HepG2 (cell line): ENCODE data around the gene PKN2. TPM values are rescaled to one million over a fixed set of nuclear protein-coding genes. Genes with fewer than 3 reads are reported as not detected.

Experiments
- CEBPZ ChIP-seq: IDR thresholded peaks from 2 replicates; pipeline ENCODE4 v1.6.1; 2012; ENCODE audit warnings: low read length, improper control_type of control experiment
- DZIP1 ChIP-seq: sonication (generic); formaldehyde crosslinking; IDR thresholded peaks from 2 replicates; pipeline ENCODE4 v1.5.0; 2020; ENCODE audit warnings: mild to moderate bottlenecking, missing genetic modification reagents
- E2F1 ChIP-seq: sonication (generic); formaldehyde crosslinking; IDR thresholded peaks from 2 replicates; pipeline ENCODE4 v1.5.0; 2020; ENCODE audit warnings: missing genetic modification reagents
- FOXJ3 ChIP-seq: sonication (generic); formaldehyde crosslinking; IDR thresholded peaks from 2 replicates; pipeline ENCODE4 v1.4.0; 2020; ENCODE audit warnings: missing genetic modification reagents, mild to moderate bottlenecking, borderline replicate concordance
- PAWR ChIP-seq: sonication (generic); formaldehyde crosslinking; IDR thresholded peaks from 2 replicates; pipeline ENCODE4 v1.4.0; 2020; ENCODE audit warnings: missing genetic modification reagents, mild to moderate bottlenecking, borderline replicate concordance
- PAX8 ChIP-seq: sonication (generic); formaldehyde crosslinking; IDR thresholded peaks from 2 replicates; pipeline ENCODE4 v1.8.0; 2022; ENCODE audit warnings: mild to moderate bottlenecking, missing genetic modification reagents, borderline replicate concordance
- SMC3 ChIP-seq: IDR thresholded peaks from 2 replicates; pipeline ENCODE4 v1.6.1; 2011; ENCODE audit warnings: low read length, improper control_type of control experiment
- TEAD3 ChIP-seq: optimal IDR thresholded peaks from 2 replicates; pipeline ENCODE3; 2016; ENCODE audit warnings: borderline replicate concordance
- TRIM24 ChIP-seq: sonication (generic); formaldehyde crosslinking; IDR thresholded peaks from 2 replicates; pipeline ENCODE4 v1.8.0; 2022; ENCODE audit warnings: mild to moderate bottlenecking, missing genetic modification reagents
- ZBTB21 ChIP-seq: sonication (generic); formaldehyde crosslinking; IDR thresholded peaks from 2 replicates; pipeline ENCODE4 v1.4.0; 2020; ENCODE audit warnings: missing genetic modification reagents
- ZFP36 ChIP-seq: fragments of 150-350 bp; IDR thresholded peaks from 2 replicates; pipeline ENCODE4 v1.6.1; 2018; ENCODE audit warnings: borderline replicate concordance, low read length, low read depth; ENCODE audit not compliant: partially characterized antibody
- ZFP36L2 ChIP-seq: sonication (generic); formaldehyde crosslinking; IDR thresholded peaks from 2 replicates; pipeline ENCODE4 v1.4.0; 2020; ENCODE audit warnings: missing genetic modification reagents
- ZKSCAN8 ChIP-seq: IDR thresholded peaks from 2 replicates; pipeline ENCODE4 v1.6.1; 2016; ENCODE audit warnings: borderline replicate concordance, missing genetic modification reagents, missing compliant biosample characterization
- ZNF317 ChIP-seq: sonication (generic); formaldehyde crosslinking; IDR thresholded peaks from 2 replicates; pipeline ENCODE4 v1.5.0; 2020; ENCODE audit warnings: mild to moderate bottlenecking, missing genetic modification reagents
- ZNF543 ChIP-seq: sonication (generic); formaldehyde crosslinking; IDR thresholded peaks from 2 replicates; pipeline ENCODE4 v1.4.0; 2020; ENCODE audit warnings: mild to moderate bottlenecking, missing genetic modification reagents
- ZNF678 ChIP-seq: sonication (generic); formaldehyde crosslinking; IDR thresholded peaks from 2 replicates; pipeline ENCODE4 v1.4.0; 2020; ENCODE audit warnings: mild to moderate bottlenecking, missing genetic modification reagents
- ZNF710 ChIP-seq: sonication (generic); formaldehyde crosslinking; IDR thresholded peaks from 2 replicates; pipeline ENCODE4 v1.5.0; 2020; ENCODE audit warnings: mild to moderate bottlenecking, missing genetic modification reagents, borderline replicate concordance
- ZNF780A ChIP-seq: sonication (generic); formaldehyde crosslinking; IDR thresholded peaks from 2 replicates; pipeline ENCODE4 v1.8.0; 2022; ENCODE audit warnings: mild to moderate bottlenecking, missing genetic modification reagents, moderate library complexity
- polyA plus RNA-seq, 8 experiments: library from polyadenylated mRNA; depleted of rRNA in 3 of 8; stranded (reverse) in 7 of 8; unstranded in 1 of 8; fragments of >200 nt; fragmentation: Illumina TruSeq in 4 of 8; extraction: Trizol in 4 of 8; gene quantifications; 2 replicates each; pipeline versions ENCODE4 v1.2.1 to v1.2.3, GENCODE V29; 2011 to 2016; ENCODE audit warnings: low read depth in 4 of 8, missing spikeins in 1 of 8, mixed read lengths in 1 of 8; ENCODE audit not compliant: insufficient read depth in 1 of 8
- total RNA-seq, 5 experiments: library from RNA; depleted of rRNA; stranded (reverse); fragments of >200 nt; fragmentation: Illumina TruSeq; extraction: Trizol; gene quantifications; 2 replicates each; pipeline ENCODE4 v1.2.3, GENCODE V29; 2016; ENCODE audit warnings: low read depth in 1 of 5

Gene PKN2
- total and polyA plus RNA-seq, 2 of the 13 experiments (the other 11 are each of a cell fraction or from before 2014, with no cell fraction given), result 17.0 to 29.4 TPM

- TF ChIP-seq ZNF780A (CRISPR knock-in tag), result no peak; the same call in 1 of the 2 replicates
- no peak for TF ChIP-seq ZNF678 (CRISPR knock-in tag)
- TF ChIP-seq ZKSCAN8, result no peak
- no peak for TF ChIP-seq ZNF317
- TF ChIP-seq ZBTB21 (CRISPR knock-in tag), result no peak
- TF ChIP-seq ZFP36, result no peak
- no peak for TF ChIP-seq ZFP36L2 (CRISPR knock-in tag)
- TF ChIP-seq PAX8 (CRISPR knock-in tag), result no peak
- TF ChIP-seq SMC3, result no peak
- no peak for TF ChIP-seq PAWR (CRISPR knock-in tag)
- no peak for TF ChIP-seq DZIP1
- TF ChIP-seq ZNF543 (CRISPR knock-in tag), result peak; percentile 5; the same call in 1 of the 2 replicates
- TF ChIP-seq TEAD3 (CRISPR knock-in tag), result no peak
- TF ChIP-seq TRIM24 (CRISPR knock-in tag), result no peak
- peak; percentile 59; the same call in 1 of the 2 replicates for TF ChIP-seq ZNF710 (CRISPR knock-in tag)
- peak; percentile 18; the same call in 1 of the 2 replicates for TF ChIP-seq E2F1 (CRISPR knock-in tag)
- TF ChIP-seq FOXJ3, result no peak; the same call in 1 of the 2 replicates
- no peak for TF ChIP-seq CEBPZ
These were observed at the start of gene PKN2 (continued) for GRCh38 chr1:88683541-88684481.
